ENCODE measurements around the gene ANP32A. TPM values are rescaled to one million over a fixed set of nuclear protein-coding genes. Genes with fewer than 3 reads are reported as not detected.

Gene ANP32A
- total RNA-seq, 4 donors from 2014 or later: 33.1 to 65.1 (median 41.1) TPM

GRCh38 chr15:68851971-68852370 is 31.3 kb upstream of the ANP32A start:
- 58 to 71% methylated on average over 2 of the region's 2 CpGs for WGBS, 2 donors
- Histone ChIP-seq H3K27me3 (peaks cover 0 to 10% of the 10 kb centered on the region in 2 donors), H3K4me3 (no peak overlapping the region), H3K27ac (no peak overlapping the region), H3K36me3 (no peaks in the 10 kb centered on the region), H3K4me1 (no peaks in the 10 kb centered on the region), H3K9me3 (peaks cover 0 to 16% (median 1%) of the 10 kb centered on the region in 4 donors)
- TF ChIP-seq EP300 (IDR thresholded peaks at IDR 0.05): no peak
- TF ChIP-seq POLR2A (IDR thresholded peaks at IDR 0.05): no peak
- no peak for TF ChIP-seq CTCF (IDR thresholded peaks at IDR 0.05)
- no peak for DNase-seq (ENCODE audit: low spot score in 2 of 2)

DNA sequence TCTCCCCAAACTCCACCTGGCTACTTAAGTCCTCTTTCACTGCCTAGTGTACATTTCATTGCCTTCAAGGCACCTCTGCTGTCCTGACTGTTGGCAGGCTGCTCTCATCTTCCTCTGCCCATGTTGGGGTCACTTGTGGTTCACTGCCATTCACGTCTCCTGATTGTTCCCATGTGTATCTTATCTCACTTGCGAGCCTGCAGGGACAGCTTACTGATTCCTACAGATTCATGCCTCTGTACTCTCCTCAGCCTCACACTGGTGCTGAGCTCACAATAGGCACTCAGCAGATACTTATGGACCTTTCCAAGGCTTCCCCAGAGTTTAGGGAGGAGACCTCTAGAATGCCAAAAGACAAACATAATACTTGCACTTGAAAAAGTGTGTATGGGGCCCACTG is 28.8 kb upstream of the ANP32A start:
- no peak for TF ChIP-seq CTCF (IDR thresholded peaks at IDR 0.05)
- no peak for TF ChIP-seq EP300 (IDR thresholded peaks at IDR 0.05)
- no peak for TF ChIP-seq POLR2A (IDR thresholded peaks at IDR 0.05)
- H3K4me1 ChIP-seq: peaks cover 0 to 2% (median 0%) of the 10 kb centered on the region in 4 donors
- peaks cover 0 to 28% of the 10 kb centered on the region in 2 donors for H3K27me3 ChIP-seq
- no peak overlapping the region for H3K4me3 ChIP-seq
- 67 to 78% methylated on average over 2 of the region's 2 CpGs for WGBS, 2 donors
- H3K36me3 ChIP-seq: no peaks in the 10 kb centered on the region
- no peak for DNase-seq (ENCODE audit: low spot score in 2 of 2)
- H3K27ac ChIP-seq: no peak overlapping the region
- no peaks in the 10 kb centered on the region for H3K9me3 ChIP-seq

DNA sequence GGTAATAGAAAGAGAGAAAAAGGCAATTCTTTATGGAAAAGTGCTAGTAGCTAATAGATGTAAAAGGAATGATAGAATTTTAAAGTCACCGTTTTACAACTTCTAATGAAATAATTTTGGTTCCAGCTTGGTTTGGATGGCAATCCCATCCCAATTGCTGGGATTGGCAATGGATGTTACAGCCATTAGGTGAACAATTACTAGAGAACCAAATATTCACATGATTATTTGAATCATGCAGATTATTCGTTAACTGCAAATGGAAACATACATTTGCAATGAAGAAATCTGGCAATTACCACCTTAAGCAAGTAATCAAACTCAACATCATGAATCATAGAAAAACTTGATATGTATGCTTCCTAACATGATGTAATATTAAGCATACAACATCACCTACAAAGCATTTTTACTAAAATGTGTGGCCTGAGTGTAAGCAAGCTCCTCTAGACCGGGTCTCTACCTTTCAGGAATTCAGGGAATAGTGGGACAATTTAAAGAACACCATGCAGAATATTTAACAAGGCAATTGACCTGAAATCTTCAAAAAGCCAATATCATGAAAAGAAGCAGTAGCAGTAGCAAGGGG is 26.2 kb upstream of the ANP32A start:
- Histone ChIP-seq H3K36me3 (no peaks in the 10 kb centered on the region), H3K27me3 (peaks cover 0 to 49% of the 10 kb centered on the region in 2 donors), H3K4me3 (no peak overlapping the region), H3K9me3 (no peaks in the 10 kb centered on the region), H3K27ac (no peak overlapping the region), H3K4me1 (peaks cover 0 to 14% (median 0%) of the 10 kb centered on the region in 4 donors)
- WGBS, 2 donors: 92 to 96% methylated on average over 3 of the region's 3 CpGs
- TF ChIP-seq EP300 (IDR thresholded peaks at IDR 0.05): no peak
- TF ChIP-seq CTCF (IDR thresholded peaks at IDR 0.05): no peak
- no peak for TF ChIP-seq POLR2A (IDR thresholded peaks at IDR 0.05)
- DNase-seq (ENCODE audit: low spot score in 2 of 2): no peak

DNA sequence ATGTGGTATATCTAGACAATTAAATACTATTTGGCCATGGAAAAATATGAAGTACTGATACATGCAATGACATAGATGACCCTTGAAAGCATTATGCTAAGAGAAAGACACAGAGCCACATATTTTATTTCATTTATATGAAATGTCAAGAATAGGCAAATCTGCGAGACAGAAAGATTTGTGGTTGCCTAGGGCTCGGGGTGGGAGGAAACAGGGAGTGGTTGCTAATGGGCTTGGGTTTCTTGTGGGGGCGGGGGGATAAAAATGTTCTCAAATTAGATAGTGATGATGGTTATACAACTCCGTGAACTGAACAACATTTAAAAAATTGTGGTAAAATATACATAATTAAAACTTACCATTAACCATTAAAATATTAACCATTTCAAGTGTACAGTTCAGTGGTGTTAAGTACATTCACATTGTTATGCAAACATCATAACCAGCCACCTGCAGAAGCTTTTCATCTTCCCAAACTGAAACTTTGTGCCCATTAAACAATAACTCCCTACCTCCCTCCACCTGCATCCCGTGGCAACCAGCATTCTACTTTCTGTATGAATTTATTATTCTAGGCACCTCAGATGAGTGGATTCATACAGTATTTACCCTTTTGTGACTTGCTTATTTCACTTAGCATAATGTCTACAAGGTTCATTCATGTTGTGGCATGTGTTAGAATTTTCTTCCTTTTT is 24.3 kb upstream of the ANP32A start:
- Histone ChIP-seq H3K27ac (no peak overlapping the region), H3K4me3 (no peak overlapping the region), H3K4me1 (peaks cover 0 to 14% (median 0%) of the 10 kb centered on the region in 4 donors), H3K36me3 (no peaks in the 10 kb centered on the region), H3K9me3 (no peaks in the 10 kb centered on the region), H3K27me3 (peaks cover 0 to 67% of the 10 kb centered on the region in 2 donors)
- 63 to 64% methylated on average over 5 of the region's 5 CpGs for WGBS, 2 donors
- TF ChIP-seq POLR2A (IDR thresholded peaks at IDR 0.05): no peak
- no peak for TF ChIP-seq EP300 (IDR thresholded peaks at IDR 0.05)
- no peak for TF ChIP-seq CTCF (IDR thresholded peaks at IDR 0.05)
- no peak for DNase-seq (ENCODE audit: low spot score in 2 of 2)
